Sigmoid colon (tissue), 4 donors: ENCODE measurements around the gene HGS.

ENCODE experiments used
- CTCF ChIP-seq, 4 experiments: fragments of 450-650 bp in 3 of 4; fragments of 200-600 bp in 1 of 4; IDR thresholded peaks; one replicate each; pipeline ENCODE4 v1.5.1; 2016 to 2019; ENCODE audit warnings: antibody characterized with exemption in 4 of 4, mild to moderate bottlenecking in 3 of 4, moderate library complexity in 2 of 4
- EP300 ChIP-seq, 4 donors: sonication (generic); formaldehyde crosslinking; IDR thresholded peaks; one replicate each; pipeline ENCODE4 v1.6.1; 2017; ENCODE audit warnings: antibody characterized with exemption in 4 of 4
- POLR2A ChIP-seq, 2 donors: fragments of 450-650 bp; IDR thresholded peaks; one replicate each; pipeline ENCODE4 v1.6.1; 2016; ENCODE audit warnings: antibody characterized with exemption in 2 of 2, mild to moderate bottlenecking in 2 of 2, moderate library complexity in 2 of 2

- TF ChIP-seq POLR2A (IDR thresholded peaks at IDR 0.05) (no peak), CTCF (IDR thresholded peaks at IDR 0.05) (no peak), EP300 (IDR thresholded peaks at IDR 0.05) (no peak)
Measured at GRCh38 chr17:81640011-81640410, 43.8 kb upstream of the HGS start.
